PFSK-1 (cell line): ENCODE results near the gene OLFML1.

Source experiments
- FOXP2 ChIP-seq: optimal IDR thresholded peaks from 2 replicates; pipeline ENCODE3; 2011; ENCODE audit warnings: borderline replicate concordance, control low read depth, inconsistent platforms; ENCODE audit not compliant: insufficient read depth; ENCODE audit errors: extremely low read length, extremely low read depth
- POLR2AphosphoS5 ChIP-seq: IDR thresholded peaks from 2 replicates; pipeline ENCODE4 v1.6.1; 2012; ENCODE audit warnings: low read depth, mild to moderate bottlenecking, control low read depth, low read length, moderate library complexity
- REST ChIP-seq, 2 experiments: IDR thresholded peaks; 2 replicates each; pipeline versions ENCODE4 v1.6.1 to v1.8.0; 2011 to 2012; ENCODE audit warnings: low read depth in 2 of 2, low read length in 2 of 2, control low read depth in 1 of 2, inconsistent platforms in 1 of 2, mild to moderate bottlenecking in 1 of 2, moderate library complexity in 1 of 2; ENCODE audit not compliant: insufficient read depth in 1 of 2
- SIN3A ChIP-seq: IDR thresholded peaks from 2 replicates; pipeline ENCODE4 v1.6.1; 2012; ENCODE audit warnings: mild to moderate bottlenecking, low read length, moderate library complexity, borderline replicate concordance; ENCODE audit not compliant: insufficient read depth
- TAF1 ChIP-seq: IDR thresholded peaks from 2 replicates; pipeline ENCODE4 v1.6.1; 2012; ENCODE audit warnings: low read length, control low read depth, borderline replicate concordance; ENCODE audit not compliant: insufficient read depth

Gene OLFML1

GRCh38 chr11:7524462-7525235, 39.3 kb downstream of the OLFML1 start:
- TF ChIP-seq REST (IDR thresholded peaks at IDR 0.05; ENCODE audit: insufficient read depth in 1 of 2, low read depth in 2 of 2, low read length in 2 of 2): no peak
- no peak for TF ChIP-seq FOXP2
- no peak for TF ChIP-seq POLR2AphosphoS5
- no peak for TF ChIP-seq SIN3A
- TF ChIP-seq TAF1: no peak

- no peak for TF ChIP-seq SIN3A
- no peak for TF ChIP-seq POLR2AphosphoS5
- no peak for TF ChIP-seq FOXP2
- no peak for TF ChIP-seq TAF1
These were observed 40.1 kb downstream of the OLFML1 start for GRCh38 chr11:7525424-7525823.

DNA sequence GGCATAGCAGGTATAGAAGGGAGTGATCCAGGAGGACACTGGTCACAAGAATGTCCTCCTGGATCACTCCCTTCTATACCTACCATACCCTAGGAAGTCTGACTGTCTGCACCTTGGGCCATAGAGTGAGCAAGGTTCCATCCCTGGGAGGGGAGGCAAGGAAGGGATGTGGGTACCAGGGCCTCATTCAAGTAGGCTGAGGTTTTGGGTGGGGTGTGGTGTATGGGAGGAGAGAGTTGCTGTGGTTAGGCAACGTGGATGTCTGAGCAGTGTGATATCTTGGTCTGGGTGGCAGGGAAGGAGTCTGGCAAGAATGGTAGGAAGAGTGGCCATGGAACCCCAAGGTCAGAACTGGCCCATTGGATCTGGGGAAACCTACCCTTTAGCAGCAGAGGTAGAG, 41.7 kb downstream of the OLFML1 start:
- TF ChIP-seq POLR2AphosphoS5 (no peak), TAF1 (no peak), REST (IDR thresholded peaks at IDR 0.05; ENCODE audit: insufficient read depth in 1 of 2, low read depth in 2 of 2, low read length in 2 of 2) (no peak), SIN3A (no peak), FOXP2 (no peak)

DNA sequence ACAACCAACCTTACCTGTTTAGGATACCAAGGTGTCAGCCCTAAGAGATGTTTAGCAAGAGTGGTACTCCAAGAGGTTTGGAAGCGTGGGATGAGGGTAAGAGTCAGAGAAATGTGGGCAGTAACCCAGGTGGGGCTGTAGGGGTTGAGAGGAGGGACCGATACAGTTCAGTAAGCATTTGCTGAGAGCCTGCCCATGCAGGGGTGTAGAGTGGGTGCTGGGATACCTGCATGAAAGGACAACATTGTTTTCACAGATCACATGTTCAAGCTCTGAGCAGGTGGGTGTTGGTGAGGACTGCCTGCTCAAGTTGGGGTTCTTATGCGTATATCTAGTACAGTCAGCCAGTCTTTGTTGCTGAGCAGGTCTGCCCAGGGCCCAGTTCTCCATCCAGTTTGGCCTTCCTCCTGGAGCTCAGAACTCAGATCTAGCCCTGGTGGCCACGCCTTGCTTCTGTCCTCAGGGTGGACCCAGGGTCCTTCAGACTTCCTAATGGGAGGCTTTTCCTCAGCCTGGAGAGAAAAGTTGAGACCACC, 43.3 kb downstream of the OLFML1 start:
- TF ChIP-seq REST (IDR thresholded peaks at IDR 0.05; ENCODE audit: insufficient read depth in 1 of 2, low read depth in 2 of 2, low read length in 2 of 2): no peak
- no peak for TF ChIP-seq SIN3A
- TF ChIP-seq POLR2AphosphoS5: no peak
- TF ChIP-seq TAF1: no peak
- no peak for TF ChIP-seq FOXP2

- no peak for TF ChIP-seq TAF1
- no peak for TF ChIP-seq REST (IDR thresholded peaks at IDR 0.05; ENCODE audit: insufficient read depth in 1 of 2, low read depth in 2 of 2, low read length in 2 of 2)
- no peak for TF ChIP-seq FOXP2
- TF ChIP-seq SIN3A: no peak
- no peak for TF ChIP-seq POLR2AphosphoS5
These were observed 44.8 kb downstream of the OLFML1 start for GRCh38 chr11:7530013-7530640.
